Right lung (tissue), 5 donors: ENCODE measurements around the gene DPP6. TPM values are rescaled to one million over a fixed set of nuclear protein-coding genes. Genes with fewer than 3 reads are reported as not detected.

ENCODE experiments used
- DNase-seq, 2 donors: peaks; one replicate each; pipeline ENCODE4 v3.0.0-alpha.2; 2013
- polyA plus RNA-seq, 5 donors: library from polyadenylated mRNA; unstranded; fragments of 120-200 nt; gene quantifications; one replicate each; pipeline versions ENCODE4 v1.2.1 to v1.2.3, GENCODE V29; 2013; ENCODE audit warnings: inconsistent platforms in 1 of 5, low replicate concordance in 1 of 5; ENCODE audit not compliant: insufficient read length in 5 of 5, insufficient read depth in 1 of 5

DPP6 gene
- polyA plus RNA-seq, 5 donors, result 0.29 to 0.70 (median 0.48) TPM

GRCh38 chr7:154530136-154530535 is 477.9 kb downstream of the DPP6 start:
- no peak for DNase-seq

DNA sequence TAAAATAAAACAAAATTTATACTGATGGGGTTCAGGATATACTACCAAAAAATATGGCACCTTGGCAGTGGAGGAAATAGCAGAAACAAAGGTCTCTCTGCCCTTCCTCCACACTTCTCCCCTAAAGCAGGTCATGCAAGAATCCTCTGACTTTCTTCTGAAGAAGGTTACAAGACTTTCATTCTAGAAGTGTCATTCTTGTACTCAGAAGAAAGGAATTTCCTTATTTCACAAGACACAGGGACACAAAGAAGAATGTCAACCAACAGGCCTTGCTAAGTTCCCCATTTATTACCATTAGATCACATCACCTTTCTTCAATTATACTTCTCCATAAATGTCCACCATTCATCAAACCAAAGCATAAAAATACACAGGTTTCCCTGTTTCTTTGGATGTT is 480.6 kb downstream of the DPP6 start:
- DNase-seq, result no peak

DNA sequence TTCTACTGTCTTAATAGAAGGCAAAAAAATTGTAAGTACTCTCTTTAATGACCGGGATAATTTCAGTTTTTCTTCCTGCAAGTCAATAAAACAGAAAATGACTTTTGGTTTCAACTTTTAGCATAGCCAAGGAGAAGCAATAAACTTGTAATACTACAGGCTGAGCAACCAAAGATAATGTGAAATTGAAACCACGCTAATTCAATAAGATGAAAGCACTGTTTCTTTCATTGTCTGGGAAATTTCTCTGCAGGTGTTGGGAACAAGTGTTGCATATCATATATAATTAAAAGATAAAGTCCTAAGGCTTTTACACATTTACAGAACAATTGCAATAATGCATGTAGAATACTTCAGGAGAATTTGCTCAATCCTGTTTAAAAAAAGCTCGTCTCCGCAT is 488.4 kb downstream of the DPP6 start:
- DNase-seq, result no peak

DNA sequence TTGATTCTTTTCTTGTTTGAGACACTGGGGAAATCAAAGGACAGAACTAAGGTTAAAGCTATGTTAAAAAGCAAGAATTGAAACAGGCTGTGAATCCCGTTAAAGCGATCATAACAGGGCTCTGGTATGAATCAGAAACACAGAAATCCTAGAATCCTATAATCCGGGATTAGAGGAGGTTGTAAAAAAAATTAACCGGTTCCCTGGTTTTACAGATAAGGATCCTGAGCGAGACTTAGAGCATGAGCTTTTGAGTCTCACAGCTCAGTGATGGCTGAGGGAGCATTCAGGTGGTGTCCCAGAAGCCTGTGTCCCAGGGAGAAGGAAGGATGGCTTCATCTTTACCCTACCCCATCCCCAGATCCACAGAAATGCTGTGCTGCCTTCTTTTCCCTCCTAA is 489.4 kb downstream of the DPP6 start:
- no peak for DNase-seq

GRCh38 chr7:154546946-154547587 is 494.9 kb downstream of the DPP6 start:
- DNase-seq, result peak; percentile 15 to 17

DNA sequence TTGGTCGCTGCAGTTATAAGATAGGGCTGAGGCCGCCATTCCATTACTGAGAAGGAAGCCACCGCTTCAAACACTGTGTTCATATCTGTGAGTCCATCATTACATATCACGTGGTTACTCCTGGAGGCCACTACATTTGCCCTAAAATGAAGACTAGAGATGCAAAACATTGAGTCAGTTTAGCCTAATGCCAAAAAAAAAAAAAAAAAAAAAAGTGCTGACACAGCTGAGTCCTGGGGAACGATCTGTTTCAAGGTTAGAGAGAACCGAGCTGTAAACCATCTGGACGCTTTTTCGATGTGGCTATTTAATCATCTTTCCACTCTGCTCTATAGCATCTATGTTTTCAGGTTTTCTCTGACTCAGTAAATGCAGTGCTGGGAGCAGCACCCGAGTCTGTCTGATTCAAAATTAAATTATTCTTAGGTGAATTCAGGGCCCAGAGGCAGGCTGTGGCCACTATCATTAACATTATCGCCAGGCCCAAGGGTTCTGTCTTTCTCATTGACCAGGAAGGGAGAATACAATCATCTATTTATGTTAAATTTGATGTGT is 501.6 kb downstream of the DPP6 start:
- DNase-seq, result no peak

GRCh38 chr7:154559454-154559853 is 507.3 kb downstream of the DPP6 start:
- no peak for DNase-seq

DNA sequence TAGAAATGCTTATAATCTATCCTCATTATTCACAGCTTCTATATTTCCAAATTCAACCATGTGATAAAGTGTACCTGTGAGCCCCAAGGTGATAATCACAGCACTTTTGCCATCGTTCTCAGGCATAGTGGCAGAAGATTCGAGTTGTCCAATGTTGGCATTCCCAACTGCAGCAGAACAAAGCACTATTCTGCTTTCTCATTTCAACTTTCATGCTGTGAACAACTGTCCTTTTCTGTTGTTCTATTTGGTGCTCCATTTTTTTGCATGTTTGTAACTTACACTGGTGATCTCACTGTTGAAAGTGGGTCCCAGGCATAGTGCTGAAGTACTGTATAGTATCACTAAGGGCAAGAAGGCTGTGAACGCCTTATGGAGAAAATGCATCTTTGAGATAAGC is 512.5 kb downstream of the DPP6 start:
- DNase-seq, result no peak

DNA sequence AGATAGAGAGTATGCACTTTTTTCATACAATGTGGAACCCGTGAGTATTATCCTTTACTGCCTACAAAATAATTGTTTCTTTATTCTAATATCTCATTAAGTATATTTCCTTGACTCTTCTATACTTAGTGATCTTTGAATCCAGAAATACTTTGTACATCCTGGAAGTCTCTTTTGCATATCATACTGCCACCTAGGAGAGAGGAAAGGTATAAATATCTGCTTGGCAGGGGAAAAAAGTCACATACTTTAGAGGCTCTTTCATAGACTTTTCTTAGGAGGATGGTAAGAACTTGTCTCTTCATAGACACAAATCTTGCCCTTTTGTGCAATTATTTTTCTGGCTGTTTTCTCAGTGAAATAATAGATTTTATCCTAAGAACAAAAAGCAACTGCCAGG is 514.7 kb downstream of the DPP6 start:
- no peak for DNase-seq

DNA sequence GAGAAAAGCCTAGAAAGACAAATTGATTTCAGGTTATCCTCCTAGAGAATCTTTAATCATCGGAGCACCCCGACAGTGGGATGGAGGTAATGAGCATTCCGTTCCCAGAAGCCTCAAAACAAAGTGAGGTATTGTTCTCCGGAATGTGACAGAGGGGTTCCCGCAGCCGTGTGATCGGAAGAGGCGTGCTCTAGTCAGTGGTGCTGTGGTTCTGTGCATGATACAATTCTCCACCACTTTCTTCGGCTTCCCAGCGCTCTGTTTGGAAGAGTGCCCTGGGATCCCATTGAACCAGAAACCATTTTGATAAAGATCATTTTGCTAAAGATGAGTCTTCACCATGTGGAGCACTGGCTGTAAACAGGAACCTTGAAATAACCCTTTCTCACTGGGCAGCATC is 516.1 kb downstream of the DPP6 start:
- DNase-seq, result no peak

GRCh38 chr7:154569916-154570315 is 517.7 kb downstream of the DPP6 start:
- DNase-seq, result no peak

DNA sequence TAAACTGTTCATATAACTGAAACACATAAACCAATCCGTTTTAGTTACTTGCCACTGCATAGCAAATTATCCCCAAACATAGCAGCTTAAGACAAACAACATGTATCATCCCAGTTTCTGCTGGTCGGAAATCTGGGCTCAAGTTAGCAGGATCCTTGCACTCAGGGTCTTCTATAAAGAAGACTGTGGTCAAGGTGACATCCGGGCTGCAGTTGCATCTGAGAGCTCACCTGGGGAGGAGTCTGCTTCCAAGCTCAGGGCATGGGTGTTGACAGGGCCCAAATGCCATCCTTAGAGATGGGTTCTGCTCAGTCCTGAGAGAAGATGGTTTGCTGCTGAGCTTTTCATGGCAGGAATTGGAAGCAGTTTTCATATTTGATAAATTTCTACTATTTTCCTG is 519.6 kb downstream of the DPP6 start:
- DNase-seq, result no peak

- no peak for DNase-seq
These were observed 522.0 kb downstream of the DPP6 start for GRCh38 chr7:154574235-154574634.

- no peak for DNase-seq
These were observed 523.3 kb downstream of the DPP6 start for GRCh38 chr7:154575497-154575896.

DNA sequence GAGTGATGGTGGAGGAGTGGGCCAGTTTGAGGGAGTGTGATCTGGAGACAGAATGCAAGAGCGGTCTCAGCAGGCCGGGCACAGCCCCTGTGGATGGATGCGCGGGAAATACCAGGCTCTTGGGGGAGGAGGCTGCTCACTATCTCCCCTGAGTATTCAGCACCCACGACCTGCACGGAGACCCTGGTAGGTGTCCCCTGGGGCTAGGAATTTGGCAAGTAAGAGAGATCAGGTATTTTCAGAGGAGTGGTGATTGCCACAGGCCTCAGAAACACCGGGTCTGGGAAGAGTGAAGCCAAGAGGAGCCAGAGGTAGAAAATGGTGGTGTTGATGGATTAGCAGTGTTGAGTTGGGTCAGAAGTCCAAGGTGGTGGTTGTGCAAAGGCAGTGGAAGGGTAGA is 524.4 kb downstream of the DPP6 start:
- no peak for DNase-seq

- DNase-seq, result no peak
These were observed 525.1 kb downstream of the DPP6 start for GRCh38 chr7:154577141-154577873.

GRCh38 chr7:154578336-154578735 is 526.1 kb downstream of the DPP6 start:
- no peak for DNase-seq

- no peak for DNase-seq
These were observed 527.5 kb downstream of the DPP6 start for GRCh38 chr7:154579711-154580110.

DNA sequence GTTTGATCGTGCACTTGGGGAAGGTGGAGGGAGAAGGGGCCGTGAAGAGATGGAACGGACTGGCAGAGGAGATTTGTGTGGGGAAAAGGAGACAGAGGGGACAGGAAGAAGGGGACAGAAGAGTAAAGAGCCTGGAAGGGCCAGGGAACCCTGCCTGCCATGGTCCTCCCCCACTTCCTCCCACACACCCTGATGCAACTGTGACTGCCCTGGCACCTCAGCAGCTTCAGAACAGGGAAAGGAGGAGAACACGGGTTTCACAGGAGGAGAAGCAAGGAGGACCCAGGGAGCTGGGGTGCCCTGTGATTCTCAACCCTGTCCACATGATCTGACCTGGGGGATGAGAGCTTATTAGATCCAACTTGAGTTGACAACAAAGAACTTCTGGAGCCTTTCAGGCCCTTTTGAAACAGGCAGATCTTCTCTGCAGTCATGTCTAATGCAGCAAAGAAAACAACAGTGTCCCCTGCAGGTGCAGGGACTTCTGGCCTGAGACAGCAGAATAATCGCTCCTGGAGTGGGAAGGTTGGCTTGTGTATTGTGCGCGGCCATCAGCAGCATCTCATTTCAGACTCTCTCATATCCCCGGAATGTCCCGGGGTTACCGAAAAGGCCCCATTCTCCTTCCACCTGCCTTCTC is 529.2 kb downstream of the DPP6 start:
- no peak for DNase-seq

DNA sequence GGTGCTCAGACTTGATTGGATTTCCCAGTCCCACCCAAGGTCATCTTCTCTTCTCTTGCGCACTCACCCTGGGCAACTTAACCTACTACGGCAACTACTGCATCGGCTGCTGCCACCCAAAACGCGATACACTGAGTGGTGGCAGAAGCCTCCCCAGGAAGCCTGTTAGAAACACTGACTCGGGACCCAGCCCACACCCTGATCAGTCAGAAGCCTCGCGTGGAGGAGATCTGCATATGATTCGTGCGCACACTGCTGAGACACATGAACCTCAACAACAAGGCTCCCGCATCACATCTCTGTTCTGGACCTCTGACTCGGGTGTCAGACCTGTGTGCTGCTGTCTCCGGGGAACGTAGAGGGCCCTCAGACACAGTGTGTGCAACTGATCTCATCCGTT is 531.3 kb downstream of the DPP6 start:
- no peak for DNase-seq

GRCh38 chr7:154584352-154585252 is 532.4 kb downstream of the DPP6 start:
- DNase-seq, result peak in 1 of 2 donors; percentile 16

- no peak for DNase-seq
These were observed 535.6 kb downstream of the DPP6 start for GRCh38 chr7:154587792-154588191.
